ENCODE data around the gene UBE2G2. TPM values are rescaled to one million over a fixed set of nuclear protein-coding genes. Genes with fewer than 3 reads are reported as not detected.

The UBE2G2 gene
- total RNA-seq, 1 donor from 2014 or later, result 137 TPM

DNA sequence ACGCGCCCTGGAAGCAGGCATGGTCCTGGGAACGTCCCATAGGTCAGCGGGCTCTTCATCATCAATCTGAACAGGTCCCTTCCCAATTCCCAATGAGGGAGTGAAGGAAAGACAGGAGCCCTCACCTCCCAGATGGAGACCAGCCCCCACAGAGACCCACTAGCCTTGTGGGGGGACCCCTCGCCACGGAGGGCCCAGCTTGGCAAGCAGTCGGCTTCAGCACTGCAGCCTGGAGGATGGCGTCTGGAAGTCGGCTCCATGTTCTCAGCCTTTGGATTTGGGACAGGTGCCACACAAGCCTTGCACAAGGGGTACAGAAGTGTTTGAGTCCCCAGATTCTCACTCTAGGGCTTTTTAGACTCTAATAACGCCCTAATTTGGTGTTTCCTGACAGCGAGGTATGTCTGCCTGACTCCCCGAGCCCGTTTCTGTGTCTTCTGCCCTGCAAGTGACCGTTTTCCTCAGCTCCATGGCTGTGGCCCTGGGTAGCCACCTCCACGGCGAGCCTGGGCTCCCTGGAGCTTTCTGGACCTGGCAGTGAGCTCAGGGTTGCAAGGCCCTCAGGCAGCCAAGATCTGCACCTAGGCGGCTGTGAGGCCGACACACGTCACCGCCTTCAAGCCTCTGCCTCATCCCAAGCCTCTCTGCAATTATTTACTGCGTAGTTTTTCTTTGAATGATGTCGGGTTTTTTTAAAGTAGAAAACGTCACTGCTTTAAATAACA, 41.3 kb upstream of the UBE2G2 start:
- Mint-ChIP-seq H3K9me3 (no peaks in the 10 kb centered on the region), H3K4me3 (no peak overlapping the region), H3K27me3 (ENCODE audit: insufficient read depth) (peaks cover 5% of the 10 kb centered on the region), H3K36me3 (ENCODE audit: low read depth) (no peaks in the 10 kb centered on the region), H3K4me1 (ENCODE audit: low read depth) (peaks cover 10% of the 10 kb centered on the region), H3K27ac (no peak overlapping the region)
- intact Hi-C loops (cut with micrococcal nuclease), result no loop called here
- no peak for DNase-seq (ENCODE audit: low spot score)

DNA sequence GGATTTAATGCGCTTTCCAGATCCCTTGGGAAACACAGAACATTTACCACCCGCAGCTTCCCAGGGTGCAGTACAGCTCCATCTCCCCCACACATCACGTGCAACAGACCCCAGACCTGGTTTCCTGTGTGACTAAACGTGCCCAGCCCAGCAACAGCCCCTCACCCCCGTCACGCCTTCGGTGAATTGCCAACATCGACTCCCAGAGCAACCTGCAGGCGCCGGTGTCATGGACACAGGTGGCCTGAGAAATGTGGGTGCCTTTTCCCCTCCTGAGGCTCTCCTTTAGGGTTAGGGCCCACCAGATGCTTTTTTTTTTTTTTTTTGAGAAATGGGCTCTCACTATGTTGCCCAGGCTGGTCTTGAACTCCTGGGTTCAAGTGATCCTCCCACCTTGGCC, 40.5 kb upstream of the UBE2G2 start:
- DNase-seq (ENCODE audit: low spot score), result no peak
- Mint-ChIP-seq H3K9me3 (no peaks in the 10 kb centered on the region), H3K4me3 (no peak overlapping the region), H3K4me1 (ENCODE audit: low read depth) (peaks cover 10% of the 10 kb centered on the region), H3K27me3 (ENCODE audit: insufficient read depth) (peaks cover 5% of the 10 kb centered on the region), H3K27ac (no peak overlapping the region), H3K36me3 (ENCODE audit: low read depth) (no peaks in the 10 kb centered on the region)
- intact Hi-C loops (cut with micrococcal nuclease), result no loop called here

GRCh38 chr21:44840771-44841170, 39.2 kb upstream of the UBE2G2 start:
- Mint-ChIP-seq H3K4me3 (no peak overlapping the region), H3K36me3 (ENCODE audit: low read depth) (no peaks in the 10 kb centered on the region), H3K4me1 (ENCODE audit: low read depth) (no peaks in the 10 kb centered on the region), H3K27me3 (ENCODE audit: insufficient read depth) (peaks cover 5% of the 10 kb centered on the region), H3K9me3 (no peaks in the 10 kb centered on the region), H3K27ac (no peak overlapping the region)
- intact Hi-C loops (cut with micrococcal nuclease), result no loop called here
- no peak for DNase-seq (ENCODE audit: low spot score)

DNA sequence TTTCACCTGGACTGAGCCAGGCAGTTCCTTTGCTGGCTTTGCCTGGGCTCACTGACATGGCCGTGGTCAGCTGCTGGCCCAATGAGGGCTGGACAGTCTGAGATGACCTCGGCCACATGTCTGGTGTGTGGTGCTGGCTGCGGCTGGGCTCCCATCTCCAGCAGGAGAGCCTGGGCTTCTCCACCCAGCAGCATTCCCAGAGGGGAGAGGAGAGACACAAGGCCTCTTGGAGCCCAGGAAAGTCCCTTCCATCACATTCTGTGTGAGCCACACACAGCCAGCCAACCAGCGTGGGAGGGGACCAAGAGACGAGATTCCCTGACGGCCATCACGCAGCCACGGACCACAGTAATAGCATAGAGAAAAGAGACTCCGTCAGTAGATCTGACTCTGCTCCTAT, 37.3 kb upstream of the UBE2G2 start:
- Mint-ChIP-seq H3K9me3 (no peaks in the 10 kb centered on the region), H3K27me3 (ENCODE audit: insufficient read depth) (peaks cover 5% of the 10 kb centered on the region), H3K4me3 (no peak overlapping the region), H3K36me3 (ENCODE audit: low read depth) (no peaks in the 10 kb centered on the region), H3K4me1 (ENCODE audit: low read depth) (no peaks in the 10 kb centered on the region), H3K27ac (no peak overlapping the region)
- no peak for DNase-seq (ENCODE audit: low spot score)
- intact Hi-C loops (cut with micrococcal nuclease), result no loop called here

DNA sequence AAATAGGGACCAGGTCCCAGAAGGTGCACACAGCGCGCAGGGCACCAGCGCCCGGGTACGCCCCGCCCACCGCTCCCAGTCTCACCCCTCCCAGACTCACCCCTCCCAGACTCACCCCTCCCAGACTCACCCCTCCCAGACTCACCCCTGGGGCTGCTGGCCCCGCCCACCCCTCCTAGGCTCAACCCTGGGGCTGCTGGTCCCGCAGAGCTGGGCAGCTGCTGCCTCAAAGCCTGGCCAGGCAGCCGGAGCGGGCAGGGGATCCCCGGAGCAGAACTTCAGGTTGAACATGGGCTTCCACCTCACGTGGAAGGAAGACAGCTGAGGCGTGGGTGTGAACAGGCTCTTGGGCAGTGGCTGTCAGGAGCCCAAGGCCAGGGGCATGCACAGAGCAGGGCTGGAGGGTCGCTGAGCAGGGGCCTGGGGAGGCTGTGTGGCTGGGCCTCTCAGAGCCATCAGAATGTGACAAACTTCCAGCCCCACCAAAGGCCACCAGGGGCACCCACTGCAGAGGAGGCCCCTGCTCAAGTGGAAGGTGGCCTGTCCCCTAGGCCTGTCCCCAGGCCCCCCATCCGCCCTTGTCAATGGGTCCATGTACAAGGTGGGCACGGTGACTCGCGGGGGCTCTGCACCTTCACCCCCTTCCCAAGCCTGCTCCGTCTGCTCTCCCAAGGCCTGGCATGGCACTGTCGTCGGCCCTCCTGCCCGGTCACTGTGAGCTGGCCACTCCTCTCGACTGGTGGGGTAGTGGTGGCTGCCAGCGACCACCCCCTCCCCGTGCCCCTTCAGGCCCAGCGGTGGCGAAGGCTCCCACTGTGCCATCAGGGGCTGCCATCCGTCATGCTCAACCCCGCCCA, 36.6 kb upstream of the UBE2G2 start:
- intact Hi-C loops (cut with micrococcal nuclease), result no loop called here
- Mint-ChIP-seq H3K36me3 (ENCODE audit: low read depth) (no peaks in the 10 kb centered on the region), H3K4me3 (no peak overlapping the region), H3K9me3 (no peaks in the 10 kb centered on the region), H3K27me3 (ENCODE audit: insufficient read depth) (peaks cover 3% of the 10 kb centered on the region), H3K27ac (no peak overlapping the region), H3K4me1 (ENCODE audit: low read depth) (no peaks in the 10 kb centered on the region)
- DNase-seq (ENCODE audit: low spot score), result no peak

DNA sequence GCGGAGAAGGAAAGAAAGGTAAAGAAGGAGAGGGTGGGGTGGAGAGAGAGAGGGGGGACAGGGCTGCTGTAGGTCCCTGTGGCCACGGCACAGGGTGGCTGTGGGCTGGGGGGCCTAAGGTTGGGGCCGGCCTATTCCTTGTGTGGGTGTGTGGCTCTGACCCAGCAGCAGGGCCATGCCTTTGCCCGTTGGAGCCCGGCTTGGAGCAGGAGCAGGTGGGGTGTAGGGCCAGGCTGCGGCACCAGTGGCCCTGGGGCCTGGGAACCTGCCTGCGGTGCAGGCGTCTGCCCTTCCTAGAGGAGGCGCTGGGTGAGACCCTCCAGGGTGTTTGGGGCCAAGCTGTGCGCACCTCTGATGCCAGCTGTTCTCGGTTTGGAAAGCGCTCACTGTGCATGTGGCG, 35.9 kb upstream of the UBE2G2 start:
- H3K4me3 Mint-ChIP-seq, result no peak overlapping the region
- H3K27me3 Mint-ChIP-seq (ENCODE audit: insufficient read depth), result peaks cover 1% of the 10 kb centered on the region
- intact Hi-C loops (cut with micrococcal nuclease), result no loop called here
- DNase-seq (ENCODE audit: low spot score), result no peak
- no peak overlapping the region for H3K27ac Mint-ChIP-seq
- no peaks in the 10 kb centered on the region for H3K9me3 Mint-ChIP-seq
- H3K36me3 Mint-ChIP-seq (ENCODE audit: low read depth), result no peaks in the 10 kb centered on the region
- H3K4me1 Mint-ChIP-seq (ENCODE audit: low read depth), result no peaks in the 10 kb centered on the region

GRCh38 chr21:44836666-44837471, 35.2 kb upstream of the UBE2G2 start:
- intact Hi-C loops (cut with micrococcal nuclease), result no loop called here

DNA sequence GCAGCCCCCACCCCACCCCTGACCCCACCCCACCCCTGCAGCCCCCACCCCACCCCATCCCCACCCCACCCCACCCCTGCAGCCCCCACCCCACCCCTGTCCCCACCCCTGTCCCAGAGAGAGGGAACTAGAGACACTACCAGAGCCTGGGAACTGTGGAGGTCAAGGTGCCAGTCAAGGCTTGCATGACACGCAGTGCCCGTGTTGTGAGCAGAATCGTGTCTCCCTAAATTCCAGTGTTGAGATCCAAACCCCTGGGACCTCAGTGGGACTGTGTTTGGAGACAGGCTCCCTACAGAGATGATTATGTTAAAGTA, 34.7 kb upstream of the UBE2G2 start:
- intact Hi-C loops (cut with micrococcal nuclease), result no loop called here
- Mint-ChIP-seq H3K27ac (no peak overlapping the region), H3K9me3 (no peaks in the 10 kb centered on the region), H3K36me3 (ENCODE audit: low read depth) (no peaks in the 10 kb centered on the region), H3K27me3 (ENCODE audit: insufficient read depth) (peaks cover 1% of the 10 kb centered on the region), H3K4me3 (no peak overlapping the region), H3K4me1 (ENCODE audit: low read depth) (no peaks in the 10 kb centered on the region)
- DNase-seq (ENCODE audit: low spot score), result no peak

More at GRCh38 chr21:44836666-44837471, 35.2 kb upstream of the UBE2G2 start:
- Mint-ChIP-seq H3K36me3 (ENCODE audit: low read depth) (no peaks in the 10 kb centered on the region), H3K27me3 (ENCODE audit: insufficient read depth) (peaks cover 1% of the 10 kb centered on the region), H3K27ac (no peak overlapping the region), H3K4me3 (no peak overlapping the region), H3K4me1 (ENCODE audit: low read depth) (no peaks in the 10 kb centered on the region), H3K9me3 (no peaks in the 10 kb centered on the region)
- no peak for DNase-seq (ENCODE audit: low spot score)

- no peaks in the 10 kb centered on the region for H3K4me1 Mint-ChIP-seq (ENCODE audit: low read depth)
- H3K27ac Mint-ChIP-seq, result no peak overlapping the region
- peaks cover 1% of the 10 kb centered on the region for H3K27me3 Mint-ChIP-seq (ENCODE audit: insufficient read depth)
- intact Hi-C loops (cut with micrococcal nuclease), result no loop called here
- H3K36me3 Mint-ChIP-seq (ENCODE audit: low read depth), result no peaks in the 10 kb centered on the region
- H3K9me3 Mint-ChIP-seq, result no peaks in the 10 kb centered on the region
- H3K4me3 Mint-ChIP-seq, result no peak overlapping the region
- no peak for DNase-seq (ENCODE audit: low spot score)
These were observed 34.0 kb upstream of the UBE2G2 start for GRCh38 chr21:44835647-44835973.

GRCh38 chr21:44834951-44835646, 33.5 kb upstream of the UBE2G2 start:
- H3K4me3 Mint-ChIP-seq, result no peak overlapping the region
- H3K9me3 Mint-ChIP-seq, result no peaks in the 10 kb centered on the region
- H3K27me3 Mint-ChIP-seq (ENCODE audit: insufficient read depth), result peaks cover 3% of the 10 kb centered on the region
- no peak for DNase-seq (ENCODE audit: low spot score)
- intact Hi-C loops (cut with micrococcal nuclease), result no loop called here
- H3K4me1 Mint-ChIP-seq (ENCODE audit: low read depth), result peaks cover 3% of the 10 kb centered on the region
- H3K27ac Mint-ChIP-seq, result no peak overlapping the region
- H3K36me3 Mint-ChIP-seq (ENCODE audit: low read depth), result no peaks in the 10 kb centered on the region

DNA sequence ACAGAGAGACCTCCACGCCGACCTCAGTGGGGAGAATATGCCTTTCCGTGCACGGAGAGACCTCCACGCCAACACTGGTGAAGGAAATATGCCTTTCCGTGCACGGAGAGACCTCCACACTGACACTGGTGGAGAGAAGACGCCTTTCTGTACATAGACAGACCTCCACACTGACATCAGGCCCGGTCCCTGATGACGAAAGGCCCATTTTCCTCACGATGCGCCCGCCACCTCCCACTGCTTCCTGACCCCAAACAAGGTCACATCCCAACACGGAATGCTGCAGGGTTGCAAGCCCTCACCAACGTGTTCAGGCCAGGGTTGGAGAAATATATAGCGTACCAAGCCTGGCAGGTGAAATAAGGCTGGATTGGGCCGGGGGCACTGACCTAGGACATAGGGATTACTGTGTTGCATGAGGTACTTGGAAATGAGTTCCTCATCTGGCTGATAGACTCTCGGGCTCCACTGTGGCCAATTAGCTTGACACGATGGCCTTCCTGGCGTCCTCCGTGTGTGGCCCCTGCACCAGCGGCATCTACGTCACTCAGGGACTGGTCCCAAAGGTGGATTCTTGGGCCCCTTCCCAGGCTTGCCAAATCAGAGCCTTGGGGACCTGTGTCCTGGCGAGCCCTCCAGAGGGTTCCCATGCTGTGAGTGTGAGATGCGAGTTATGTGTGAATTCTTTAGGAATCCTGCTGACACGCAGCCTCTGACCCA, 32.8 kb upstream of the UBE2G2 start:
- Mint-ChIP-seq H3K36me3 (ENCODE audit: low read depth) (no peaks in the 10 kb centered on the region), H3K4me1 (ENCODE audit: low read depth) (peaks cover 10% of the 10 kb centered on the region), H3K27me3 (ENCODE audit: insufficient read depth) (peaks cover 4% of the 10 kb centered on the region), H3K4me3 (no peak overlapping the region), H3K27ac (no peak overlapping the region), H3K9me3 (peaks cover 6% of the 10 kb centered on the region)
- intact Hi-C loops (cut with micrococcal nuclease), result no loop called here
- no peak for DNase-seq (ENCODE audit: low spot score)

DNA sequence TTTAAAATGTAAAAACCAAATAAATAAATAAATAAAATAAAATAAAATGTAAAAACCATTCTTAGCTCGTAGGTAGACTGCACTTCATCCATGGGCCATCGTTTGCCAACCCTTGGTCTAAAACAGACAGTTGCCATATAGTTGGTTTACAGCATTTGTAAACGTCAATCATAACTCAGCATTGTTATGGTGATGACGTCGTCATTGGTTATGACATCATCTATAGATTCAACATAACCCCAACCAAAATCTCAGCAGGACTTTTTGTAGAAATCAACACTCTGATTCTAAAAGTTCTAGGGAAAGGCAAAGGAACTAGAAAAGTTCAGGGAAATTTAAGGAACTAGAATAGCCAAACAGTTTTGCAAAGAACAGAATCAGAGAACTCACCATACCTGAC, 32.0 kb upstream of the UBE2G2 start:
- intact Hi-C loops (cut with micrococcal nuclease), result no loop called here
- peaks cover 5% of the 10 kb centered on the region for H3K27me3 Mint-ChIP-seq (ENCODE audit: insufficient read depth)

More for the DNA sequence above, 32.0 kb upstream of the UBE2G2 start:
- Mint-ChIP-seq H3K4me1 (ENCODE audit: low read depth) (peaks cover 11% of the 10 kb centered on the region), H3K27ac (no peak overlapping the region), H3K36me3 (ENCODE audit: low read depth) (no peaks in the 10 kb centered on the region), H3K9me3 (peaks cover 13% of the 10 kb centered on the region), H3K4me3 (no peak overlapping the region)
- DNase-seq (ENCODE audit: low spot score), result no peak
